HCT116 (cell line): ENCODE data around the gene ST8SIA3. TPM values are rescaled to one million over a fixed set of nuclear protein-coding genes. Genes with fewer than 3 reads are reported as not detected.

Experiments
- ATAC-seq: fragments of 200-7000 bp; cut with Tn5 transposase; 2 replicates; pipeline ENCODE4 v1.9.1; 2020; ENCODE audit warnings: mild to moderate bottlenecking, moderate library complexity
- BruUV-seq: library from RNA; stranded (reverse); fragments of 400-500 nt; replicated peaks from 2 replicates; lab custom pipeline; 2021; lab: Mats Ljungman, UMichigan
- CTCF ChIA-PET: fragments of 300-600 bp; sonication (Branson Sonifier 250); formaldehyde crosslinking; loops from one replicate; lab custom pipeline; 2021; ENCODE audit warnings: antibody characterized with exemption; lab: Charles Lee
- POLR2A ChIA-PET: fragments of 300-600, 350-600 bp; sonication (Branson Sonifier 250); formaldehyde crosslinking; loops from one replicate; lab custom pipeline; 2021; ENCODE audit warnings: antibody characterized with exemption; lab: Charles Lee
- RAD21 ChIA-PET, 2 experiments: fragments of 300-600 bp; sonication (Branson Sonifier 250); formaldehyde crosslinking; loops; one replicate each; lab custom pipeline; 2023; ENCODE audit warnings: low total read pairs in 2 of 2; ENCODE audit not compliant: uncharacterized antibody in 2 of 2, unreplicated experiment in 2 of 2, low non-redundant PET in 1 of 2; lab: Charles Lee
- DNase-seq: peaks from one replicate; pipeline ENCODE4 v3.0.0-alpha.2; 2010; ENCODE audit warnings: low read depth, low spot score
- H2AFZ ChIP-seq: fragments of 200-600 bp; shearing (Covaris generic), sonication (generic); 2 replicates; pipeline ENCODE4 v1.6.1; 2017; ENCODE audit warnings: low read depth, mixed run types, mixed read lengths, antibody characterized with exemption, low read length; ENCODE audit not compliant: poor library complexity, severe bottlenecking
- H3K27ac ChIP-seq: 2 replicates; pipeline ENCODE4 v1.5.1; 2012; ENCODE audit warnings: low read depth, low read length
- H3K27me3 ChIP-seq: fragments of 200-600 bp; sonication (generic); 2 replicates; pipeline ENCODE4 v1.6.1; 2016; ENCODE audit warnings: mixed run types, low read length, mixed read lengths; ENCODE audit not compliant: insufficient read depth
- H3K36me3 ChIP-seq, 2 experiments: fragments of 200-500 bp in 1 of 2; fragments of 200-600 bp in 1 of 2; sonication (Bioruptor generic) in 1 of 2; sonication (generic) in 1 of 2; 2 replicates each; pipeline versions ENCODE4 v1.5.1 to v1.6.1; 2014 to 2016; ENCODE audit warnings: low read length in 2 of 2, inconsistent platforms in 1 of 2, mixed read lengths in 1 of 2, mixed run types in 1 of 2; ENCODE audit not compliant: insufficient read depth in 2 of 2, control insufficient read depth in 1 of 2
- H3K4me1 ChIP-seq, 2 experiments: fragments of 200-600 bp in 1 of 2; sonication (generic) in 1 of 2; 2 replicates each; pipeline versions ENCODE4 v1.5.1 to v1.6.1; 2012 to 2017; ENCODE audit warnings: low read length in 2 of 2, inconsistent platforms in 1 of 2, mild to moderate bottlenecking in 1 of 2, mixed read lengths in 1 of 2, mixed run types in 1 of 2, moderate library complexity in 1 of 2; ENCODE audit not compliant: insufficient read depth in 2 of 2, control insufficient read depth in 1 of 2
- H3K4me2 ChIP-seq: fragments of 200-600 bp; sonication (generic); 2 replicates; pipeline ENCODE4 v1.6.1; 2017; ENCODE audit warnings: mixed run types, low read length, mixed read lengths
- H3K4me3 ChIP-seq, 2 experiments: fragments of 200-600 bp in 1 of 2; sonication (generic) in 1 of 2; replicated peaks in 1 of 2; 2 replicates each; pipeline ENCODE4 v1.5.1; 2011 to 2016; ENCODE audit warnings: low read length in 2 of 2, control low read depth in 1 of 2, low read depth in 1 of 2, mild to moderate bottlenecking in 1 of 2, mixed read lengths in 1 of 2, mixed run types in 1 of 2
- H3K79me2 ChIP-seq: fragments of 200-600 bp; sonication (generic); 2 replicates; pipeline ENCODE4 v1.6.1; 2017; ENCODE audit warnings: mild to moderate bottlenecking, mixed run types, low read length, moderate library complexity, mixed read lengths; ENCODE audit not compliant: insufficient read depth
- H3K9ac ChIP-seq: fragments of 200-600 bp; sonication (generic); 2 replicates; pipeline ENCODE4 v1.6.1; 2016; ENCODE audit warnings: low read length, mixed read lengths
- H3K9me2 ChIP-seq: fragments of 200-600 bp; sonication (generic), shearing (Covaris generic); 2 replicates; pipeline ENCODE4 v1.6.1; 2017; ENCODE audit warnings: mixed run types, mild to moderate bottlenecking, moderate library complexity; ENCODE audit not compliant: insufficient read depth
- H3K9me3 ChIP-seq, 2 experiments: fragments of 200-500 bp in 1 of 2; fragments of 200-600 bp in 1 of 2; sonication (Bioruptor generic) in 1 of 2; sonication (generic) in 1 of 2; 2 replicates each; pipeline ENCODE4 v1.6.1; 2014 to 2017; ENCODE audit warnings: low read length in 2 of 2, mixed read lengths in 2 of 2, inconsistent platforms in 1 of 2, low read depth in 1 of 2, mild to moderate bottlenecking in 1 of 2, mixed run types in 1 of 2, moderate library complexity in 1 of 2; ENCODE audit not compliant: control insufficient read depth in 1 of 2, insufficient read depth in 1 of 2
- H4K20me1 ChIP-seq: fragments of 200-600 bp; sonication (generic), shearing (Covaris generic); 2 replicates; pipeline ENCODE4 v1.6.1; 2017; ENCODE audit warnings: mixed run types, mild to moderate bottlenecking, moderate library complexity; ENCODE audit not compliant: insufficient read depth
- ATF3 ChIP-seq: IDR thresholded peaks from 2 replicates; pipeline ENCODE4 v1.6.1; 2012
- CBX3 ChIP-seq: IDR thresholded peaks from 2 replicates; pipeline ENCODE4 v1.6.1; 2012; ENCODE audit warnings: low read depth
- CEBPB ChIP-seq: IDR thresholded peaks from 2 replicates; pipeline ENCODE4 v1.6.1; 2012; ENCODE audit warnings: low read depth
- FOSL1 ChIP-seq: IDR thresholded peaks from 2 replicates; pipeline ENCODE4 v1.6.1; 2012; ENCODE audit warnings: low read depth
- JUND ChIP-seq: IDR thresholded peaks from 2 replicates; pipeline ENCODE4 v1.6.1; 2012
- MAX ChIP-seq: IDR thresholded peaks from 2 replicates; pipeline ENCODE4 v1.6.1; 2012
- POLR2AphosphoS5 ChIP-seq: IDR thresholded peaks from 2 replicates; pipeline ENCODE4 v1.6.1; 2011; ENCODE audit warnings: mild to moderate bottlenecking, low read depth, low read length, moderate library complexity
- REST ChIP-seq: IDR thresholded peaks from 2 replicates; pipeline ENCODE4 v1.6.1; 2012; ENCODE audit warnings: low read depth
- SRF ChIP-seq: IDR thresholded peaks from 2 replicates; pipeline ENCODE4 v1.6.1; 2012; ENCODE audit warnings: low read depth
- ZBTB33 ChIP-seq: IDR thresholded peaks from 2 replicates; pipeline ENCODE4 v1.6.1; 2011; ENCODE audit warnings: mild to moderate bottlenecking, low read length, moderate library complexity; ENCODE audit not compliant: insufficient replicate concordance; ENCODE audit errors: extremely low read depth
- ZFX ChIP-seq: fragments of 450-650 bp; IDR thresholded peaks from 2 replicates; pipeline ENCODE4 v1.6.1; 2017
- ZNF274 ChIP-seq: fragments of 200-500 bp; sonication (Bioruptor generic); IDR thresholded peaks from 2 replicates; pipeline ENCODE4 v1.6.1; 2014; ENCODE audit warnings: mild to moderate bottlenecking, low read depth, low read length, inconsistent platforms
- intact Hi-C: fragments of 100-400 bp; cut with micrococcal nuclease; formaldehyde crosslinking; loops from 2 replicates; pipeline ENCODE4 v1.10.0; 2022
- total RNA-seq: library from RNA; stranded (reverse); gene quantifications from one replicate; pipeline ENCODE4 v1.2.1, GENCODE V29; 2021; ENCODE audit not compliant: unreplicated experiment

ST8SIA3 gene
- total RNA-seq, 1 experiment from 2014 or later, result not detected

- no peak overlapping the region for H3K9ac ChIP-seq
- no peaks in the 10 kb centered on the region for H3K36me3 ChIP-seq
- ChIA-PET POLR2A (no interaction called here), RAD21 (interaction anchor here in 1 of 2 experiments (0.7 kb wide), 1 partner anchor 304 kb away, joined by 3 read pairs; no protein-coding TSS in a partner anchor), CTCF (no interaction called here)
- no peak overlapping the region for H2AFZ ChIP-seq
- no peaks in the 10 kb centered on the region for H3K9me3 ChIP-seq
- H3K27ac ChIP-seq, result no peak overlapping the region
- ATAC-seq (no peak), DNase-seq (no peak)
- peaks cover 8% of the 10 kb centered on the region; the same call in 1 of the 2 replicates for H3K27me3 ChIP-seq
- BruUV-seq, result no TSS peak
- no peaks in the 10 kb centered on the region for H3K9me2 ChIP-seq
- intact Hi-C loops, result no loop called here
- H3K79me2 ChIP-seq, result no peaks in the 10 kb centered on the region
- no peak overlapping the region for H3K4me2 ChIP-seq
- TF ChIP-seq MAX, result no peak
- TF ChIP-seq POLR2AphosphoS5, result no peak
- TF ChIP-seq SRF, result no peak
- no peak for TF ChIP-seq ATF3
- no peak for TF ChIP-seq ZNF274
- no peak for TF ChIP-seq CBX3
- no peak for TF ChIP-seq JUND
- TF ChIP-seq ZBTB33, result no peak
- no peak for TF ChIP-seq CEBPB
- no peak for TF ChIP-seq FOSL1
- TF ChIP-seq ZFX, result no peak
- TF ChIP-seq REST, result no peak
- no peaks in the 10 kb centered on the region for H3K4me1 ChIP-seq
- no peaks in the 10 kb centered on the region for H4K20me1 ChIP-seq
- H3K4me3 ChIP-seq, result no peak overlapping the region
These were observed 64.2 kb downstream of the ST8SIA3 start for GRCh38 chr18:57416542-57416941.

Other genes starting within 250 kb of the ST8SIA3 start
- gene BOD1L2, start 205.5 kb upstream of the ST8SIA3 start, total RNA-seq, result not detected
- gene ONECUT2, start 82.8 kb downstream of the ST8SIA3 start, total RNA-seq, result 4.3 TPM
- gene FECH, start 234.1 kb downstream of the ST8SIA3 start, total RNA-seq, result 42.7 TPM